HEK293 (cell line): ENCODE results near the gene PRKCE.

Source experiments
- CTCF ChIA-PET: fragments of 350-600 bp; formaldehyde crosslinking; extraction: SDS; loops from one replicate; lab custom pipeline; 2021; ENCODE audit warnings: antibody characterized with exemption; lab: Yijun Ruan, JAX
- POLR2A ChIA-PET: fragments of 300-600 bp; formaldehyde crosslinking; extraction: SDS; loops from one replicate; lab custom pipeline; 2020; ENCODE audit warnings: antibody characterized with exemption, inconsistent platforms; lab: Yijun Ruan, JAX
- H3K27ac ChIP-seq: fragments of 200-500 bp; sonication (Bioruptor generic); 2 replicates; pipeline ENCODE4 v1.5.1; 2014; ENCODE audit warnings: low read depth, low read length, control low read depth, inconsistent platforms; ENCODE audit errors: extremely low read depth
- H3K36me3 ChIP-seq, 2 experiments: fragments of 200-500 bp in 1 of 2; sonication (Bioruptor generic) in 1 of 2; 1 replicate in 1 of 2; 2 replicates in 1 of 2; pipeline ENCODE4 v1.5.1; 2014 to 2017; ENCODE audit warnings: inconsistent platforms in 2 of 2, low read length in 2 of 2; ENCODE audit not compliant: control insufficient read depth in 2 of 2, insufficient read depth in 1 of 2
- H3K4me1 ChIP-seq: fragments of 200-500 bp; sonication (Bioruptor generic); 2 replicates; pipeline ENCODE4 v1.5.1; 2014; ENCODE audit warnings: mild to moderate bottlenecking, low read length, inconsistent platforms; ENCODE audit not compliant: control insufficient read depth, insufficient read depth
- H3K4me3 ChIP-seq: 2 replicates; pipeline ENCODE4 v1.5.1; 2011; ENCODE audit warnings: low read depth, mild to moderate bottlenecking, control low read depth, low read length, moderate library complexity
- H3K9me3 ChIP-seq: fragments of 200-500 bp; sonication (Bioruptor generic); 2 replicates; pipeline ENCODE4 v1.5.1; 2014; ENCODE audit warnings: low read depth, low read length, inconsistent platforms; ENCODE audit not compliant: control insufficient read depth, insufficient read depth
- IKZF3 ChIP-seq: fragments of 450-650 bp; IDR thresholded peaks from 2 replicates; pipeline ENCODE4 v1.5.0; 2018; ENCODE audit warnings: missing biosample characterization, mild to moderate bottlenecking, missing genetic modification characterization, moderate library complexity
- SCRT1 ChIP-seq: fragments of 450-650 bp; formaldehyde crosslinking; IDR thresholded peaks from 2 replicates; pipeline ENCODE4 v1.5.1; 2016; ENCODE audit warnings: missing biosample characterization, missing genetic modification characterization, borderline replicate concordance
- WT1 ChIP-seq: fragments of 450-650 bp; formaldehyde crosslinking; IDR thresholded peaks from 2 replicates; pipeline ENCODE4 v1.5.1; 2016; ENCODE audit warnings: missing biosample characterization, missing genetic modification characterization
- ZBTB21 ChIP-seq: fragments of 450-650 bp; formaldehyde crosslinking; IDR thresholded peaks from 2 replicates; pipeline ENCODE4 v1.5.1; 2017; ENCODE audit warnings: missing biosample characterization, missing genetic modification characterization
- ZEB2 ChIP-seq: fragments of 450-650 bp; formaldehyde crosslinking; IDR thresholded peaks from 2 replicates; pipeline ENCODE4 v1.5.1; 2016; ENCODE audit warnings: missing biosample characterization, missing genetic modification characterization
- ZNF121 ChIP-seq: fragments of 450-650 bp; formaldehyde crosslinking; IDR thresholded peaks from 2 replicates; pipeline ENCODE4 v1.5.1; 2016; ENCODE audit warnings: missing biosample characterization, missing genetic modification characterization
- ZNF132 ChIP-seq: fragments of 450-650 bp; formaldehyde crosslinking; IDR thresholded peaks from 2 replicates; pipeline ENCODE4 v1.5.1; 2017; ENCODE audit warnings: missing biosample characterization, missing genetic modification characterization, borderline replicate concordance
- ZNF184 ChIP-seq: fragments of 450-650 bp; IDR thresholded peaks from 2 replicates; pipeline ENCODE4 v1.5.1; 2018; ENCODE audit warnings: missing biosample characterization, mild to moderate bottlenecking, missing genetic modification characterization
- ZNF24 ChIP-seq: fragments of 450-650 bp; formaldehyde crosslinking; IDR thresholded peaks from 2 replicates; pipeline ENCODE4 v1.5.1; 2016; ENCODE audit warnings: missing biosample characterization, missing genetic modification characterization
- ZNF248 ChIP-seq: fragments of 450-650 bp; formaldehyde crosslinking; IDR thresholded peaks from 2 replicates; pipeline ENCODE4 v1.5.1; 2017; ENCODE audit warnings: missing biosample characterization, missing genetic modification characterization
- ZNF26 ChIP-seq: fragments of 450-650 bp; formaldehyde crosslinking; IDR thresholded peaks from 2 replicates; pipeline ENCODE4 v1.5.1; 2016; ENCODE audit warnings: missing biosample characterization, missing genetic modification characterization
- ZNF324 ChIP-seq: fragments of 450-650 bp; formaldehyde crosslinking; IDR thresholded peaks from 2 replicates; pipeline ENCODE4 v1.5.1; 2016; ENCODE audit warnings: missing biosample characterization, missing genetic modification characterization
- ZNF394 ChIP-seq: fragments of 450-650 bp; formaldehyde crosslinking; IDR thresholded peaks from 2 replicates; pipeline ENCODE4 v1.5.1; 2016; ENCODE audit warnings: missing biosample characterization, missing genetic modification characterization, mild to moderate bottlenecking, moderate library complexity, borderline replicate concordance
- ZNF423 ChIP-seq: fragments of 450-650 bp; formaldehyde crosslinking; IDR thresholded peaks from 2 replicates; pipeline ENCODE4 v1.5.1; 2016; ENCODE audit warnings: missing biosample characterization, missing genetic modification characterization
- ZNF473 ChIP-seq: fragments of 450-650 bp; formaldehyde crosslinking; IDR thresholded peaks from 2 replicates; pipeline ENCODE4 v1.5.1; 2017; ENCODE audit warnings: missing biosample characterization, missing genetic modification characterization
- ZNF548 ChIP-seq: fragments of 450-650 bp; formaldehyde crosslinking; IDR thresholded peaks from 2 replicates; pipeline ENCODE4 v1.5.1; 2016; ENCODE audit warnings: missing biosample characterization, missing genetic modification characterization
- ZNF610 ChIP-seq: fragments of 450-650 bp; formaldehyde crosslinking; IDR thresholded peaks from 2 replicates; pipeline ENCODE4 v1.5.1; 2016; ENCODE audit warnings: missing biosample characterization, missing genetic modification characterization, borderline replicate concordance
- ZNF629 ChIP-seq: fragments of 450-650 bp; formaldehyde crosslinking; IDR thresholded peaks from 2 replicates; pipeline ENCODE4 v1.5.1; 2017; ENCODE audit warnings: missing biosample characterization, missing genetic modification characterization
- ZNF639 ChIP-seq: fragments of 450-650 bp; formaldehyde crosslinking; IDR thresholded peaks from 2 replicates; pipeline ENCODE4 v1.5.1; 2016; ENCODE audit warnings: missing biosample characterization, missing genetic modification characterization
- ZNF645 ChIP-seq: fragments of 450-650 bp; formaldehyde crosslinking; IDR thresholded peaks from 2 replicates; pipeline ENCODE4; 2016; ENCODE audit warnings: missing biosample characterization, missing genetic modification characterization
- ZNF654 ChIP-seq: fragments of 450-650 bp; formaldehyde crosslinking; IDR thresholded peaks from 2 replicates; pipeline ENCODE4 v1.5.1; 2016; ENCODE audit warnings: low read depth, missing biosample characterization, missing genetic modification characterization
- TF ChIP-seq, protein P1 (sequence below): fragments of 450-650 bp; formaldehyde crosslinking; IDR thresholded peaks from 2 replicates; pipeline ENCODE4 v1.5.1; 2016; ENCODE audit warnings: missing biosample characterization, missing genetic modification characterization
- TF ChIP-seq, protein P2 (sequence below): fragments of 450-650 bp; formaldehyde crosslinking; IDR thresholded peaks from 2 replicates; pipeline ENCODE4 v1.5.1; 2016; ENCODE audit warnings: missing biosample characterization, missing genetic modification characterization
- TF ChIP-seq, protein P3 (sequence below): fragments of 450-650 bp; formaldehyde crosslinking; IDR thresholded peaks from 2 replicates; pipeline ENCODE4 v1.5.1; 2017; ENCODE audit warnings: missing biosample characterization, missing genetic modification characterization

Gene PRKCE

DNA sequence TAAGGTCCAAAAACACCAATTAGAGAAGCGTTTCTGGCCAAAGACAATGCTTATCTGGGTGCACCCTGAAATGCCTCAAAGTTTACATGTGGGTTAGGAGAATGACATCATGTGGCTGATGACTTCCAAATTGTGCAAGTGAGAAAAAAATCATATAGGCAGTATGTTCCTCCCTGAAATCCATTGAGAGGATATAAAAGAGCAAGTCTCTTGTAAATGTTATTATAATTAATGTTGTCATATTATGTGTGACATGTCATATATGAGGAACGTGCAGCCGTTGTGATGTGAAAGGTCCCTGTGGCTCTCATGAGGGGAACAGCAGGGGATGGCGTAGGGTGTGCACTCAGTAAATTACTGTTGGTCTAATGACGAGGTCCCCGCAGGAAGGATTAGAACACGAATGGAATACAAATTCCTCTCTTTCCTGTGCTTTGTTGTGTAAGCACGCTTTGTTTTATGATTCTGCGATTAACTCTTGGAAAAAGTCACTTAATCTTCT lies 290.8 kb downstream of the PRKCE start (continued):
- TF ChIP-seq, protein P1, sequence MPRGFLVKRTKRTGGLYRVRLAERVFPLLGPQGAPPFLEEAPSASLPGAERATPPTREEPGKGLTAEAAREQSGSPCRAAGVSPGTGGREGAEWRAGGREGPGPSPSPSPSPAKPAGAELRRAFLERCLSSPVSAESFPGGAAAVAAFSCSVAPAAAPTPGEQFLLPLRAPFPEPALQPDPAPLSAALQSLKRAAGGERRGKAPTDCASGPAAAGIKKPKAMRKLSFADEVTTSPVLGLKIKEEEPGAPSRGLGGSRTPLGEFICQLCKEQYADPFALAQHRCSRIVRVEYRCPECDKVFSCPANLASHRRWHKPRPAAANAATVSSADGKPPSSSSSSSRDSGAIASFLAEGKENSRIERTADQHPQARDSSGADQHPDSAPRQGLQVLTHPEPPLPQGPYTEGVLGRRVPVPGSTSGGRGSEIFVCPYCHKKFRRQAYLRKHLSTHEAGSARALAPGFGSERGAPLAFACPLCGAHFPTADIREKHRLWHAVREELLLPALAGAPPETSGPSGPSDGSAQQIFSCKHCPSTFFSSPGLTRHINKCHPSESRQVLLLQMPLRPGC (tag by site-specific recombination), result peak; percentile 67; the same call in 1 of the 2 replicates
- no peak for TF ChIP-seq ZNF548 (tag by site-specific recombination)
- peak; percentile 64; the same call in 1 of the 2 replicates for TF ChIP-seq ZNF24 (tag by site-specific recombination)
- TF ChIP-seq ZNF473, result no peak
- TF ChIP-seq, protein P2, sequence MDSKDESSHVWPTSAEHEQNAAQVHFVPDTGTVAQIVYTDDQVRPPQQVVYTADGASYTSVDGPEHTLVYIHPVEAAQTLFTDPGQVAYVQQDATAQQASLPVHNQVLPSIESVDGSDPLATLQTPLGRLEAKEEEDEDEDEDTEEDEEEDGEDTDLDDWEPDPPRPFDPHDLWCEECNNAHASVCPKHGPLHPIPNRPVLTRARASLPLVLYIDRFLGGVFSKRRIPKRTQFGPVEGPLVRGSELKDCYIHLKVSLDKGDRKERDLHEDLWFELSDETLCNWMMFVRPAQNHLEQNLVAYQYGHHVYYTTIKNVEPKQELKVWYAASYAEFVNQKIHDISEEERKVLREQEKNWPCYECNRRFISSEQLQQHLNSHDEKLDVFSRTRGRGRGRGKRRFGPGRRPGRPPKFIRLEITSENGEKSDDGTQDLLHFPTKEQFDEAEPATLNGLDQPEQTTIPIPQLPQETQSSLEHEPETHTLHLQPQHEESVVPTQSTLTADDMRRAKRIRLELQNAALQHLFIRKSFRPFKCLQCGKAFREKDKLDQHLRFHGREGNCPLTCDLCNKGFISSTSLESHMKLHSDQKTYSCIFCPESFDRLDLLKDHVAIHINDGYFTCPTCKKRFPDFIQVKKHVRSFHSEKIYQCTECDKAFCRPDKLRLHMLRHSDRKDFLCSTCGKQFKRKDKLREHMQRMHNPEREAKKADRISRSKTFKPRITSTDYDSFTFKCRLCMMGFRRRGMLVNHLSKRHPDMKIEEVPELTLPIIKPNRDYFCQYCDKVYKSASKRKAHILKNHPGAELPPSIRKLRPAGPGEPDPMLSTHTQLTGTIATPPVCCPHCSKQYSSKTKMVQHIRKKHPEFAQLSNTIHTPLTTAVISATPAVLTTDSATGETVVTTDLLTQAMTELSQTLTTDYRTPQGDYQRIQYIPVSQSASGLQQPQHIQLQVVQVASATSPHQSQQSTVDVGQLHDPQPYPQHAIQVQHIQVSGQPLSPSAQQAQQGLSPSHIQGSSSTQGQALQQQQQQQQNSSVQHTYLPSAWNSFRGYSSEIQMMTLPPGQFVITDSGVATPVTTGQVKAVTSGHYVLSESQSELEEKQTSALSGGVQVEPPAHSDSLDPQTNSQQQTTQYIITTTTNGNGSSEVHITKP (tag by site-specific recombination), result no peak
- peak; percentile 82 for TF ChIP-seq ZEB2 (tag by site-specific recombination)
- 0 out of 2 replicates have a peak, but pooled peaks have one; percentile 24 for TF ChIP-seq SCRT1 (tag by site-specific recombination)
- no peak for TF ChIP-seq ZNF248 (tag by site-specific recombination)
- TF ChIP-seq ZNF423 (tag by site-specific recombination), result 0 out of 2 replicates have a peak, but pooled peaks have one; percentile 13
- TF ChIP-seq ZNF184 (tag by site-specific recombination), result 0 out of 2 replicates have a peak, but pooled peaks have one; percentile 35
- TF ChIP-seq ZNF654 (tag by site-specific recombination), result no peak
- TF ChIP-seq ZNF394, result peak; percentile 52; the same call in 1 of the 2 replicates
- peak; percentile 73 for TF ChIP-seq WT1 (tag by site-specific recombination)
- TF ChIP-seq ZBTB21 (tag by site-specific recombination), result peak; percentile 85
- peak; percentile 77; the same call in 1 of the 2 replicates for TF ChIP-seq IKZF3 (tag by site-specific recombination)
- TF ChIP-seq, protein P3, sequence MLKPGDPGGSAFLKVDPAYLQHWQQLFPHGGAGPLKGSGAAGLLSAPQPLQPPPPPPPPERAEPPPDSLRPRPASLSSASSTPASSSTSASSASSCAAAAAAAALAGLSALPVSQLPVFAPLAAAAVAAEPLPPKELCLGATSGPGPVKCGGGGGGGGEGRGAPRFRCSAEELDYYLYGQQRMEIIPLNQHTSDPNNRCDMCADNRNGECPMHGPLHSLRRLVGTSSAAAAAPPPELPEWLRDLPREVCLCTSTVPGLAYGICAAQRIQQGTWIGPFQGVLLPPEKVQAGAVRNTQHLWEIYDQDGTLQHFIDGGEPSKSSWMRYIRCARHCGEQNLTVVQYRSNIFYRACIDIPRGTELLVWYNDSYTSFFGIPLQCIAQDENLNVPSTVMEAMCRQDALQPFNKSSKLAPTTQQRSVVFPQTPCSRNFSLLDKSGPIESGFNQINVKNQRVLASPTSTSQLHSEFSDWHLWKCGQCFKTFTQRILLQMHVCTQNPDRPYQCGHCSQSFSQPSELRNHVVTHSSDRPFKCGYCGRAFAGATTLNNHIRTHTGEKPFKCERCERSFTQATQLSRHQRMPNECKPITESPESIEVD (tag by site-specific recombination), result peak; percentile 94
- TF ChIP-seq ZNF629 (tag by site-specific recombination), result peak; percentile 92
- peak; percentile 25; the same call in 1 of the 2 replicates for TF ChIP-seq ZNF324 (tag by site-specific recombination)

DNA sequence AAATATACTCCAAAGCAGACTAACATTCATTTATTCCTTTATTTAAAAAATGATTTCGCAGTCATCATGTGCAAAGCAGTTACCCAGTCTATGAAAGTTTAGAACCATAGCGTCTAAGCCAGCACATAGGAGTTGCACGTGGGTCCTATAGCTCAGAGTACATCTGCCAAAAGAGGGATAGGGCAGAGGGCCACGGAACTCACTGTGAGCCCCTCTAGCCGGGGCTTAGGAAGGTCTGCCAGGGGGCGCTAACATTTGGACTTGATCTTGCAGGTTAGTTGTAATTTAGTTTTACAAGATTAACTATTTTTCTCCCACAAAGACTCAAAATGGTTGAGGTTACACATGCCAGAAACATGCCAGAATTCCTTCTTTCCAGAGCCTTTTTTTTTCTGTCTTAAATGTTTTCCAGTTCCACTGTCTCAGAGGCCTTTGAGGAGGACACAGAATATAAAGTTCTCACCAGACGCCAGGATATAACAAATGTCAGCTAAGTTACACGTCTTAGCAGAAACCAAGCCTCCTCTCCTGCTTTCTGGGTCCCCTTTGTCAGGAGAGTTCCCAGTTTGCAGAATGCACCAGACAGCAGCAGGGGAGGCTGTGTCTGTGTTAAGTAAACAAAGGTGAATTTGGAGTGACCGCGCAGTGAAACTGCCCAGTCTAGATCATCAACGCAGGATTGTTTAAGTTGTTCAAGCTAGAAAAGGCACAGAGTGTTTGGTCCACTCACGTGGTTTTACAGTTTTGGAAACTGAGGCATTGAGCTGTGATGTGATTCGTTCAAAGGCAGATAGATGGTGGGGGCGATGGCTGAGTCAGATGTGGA lies 292.0 kb downstream of the PRKCE start:
- H3K27ac ChIP-seq, result no peak overlapping the region
- H3K36me3 ChIP-seq, result no peaks in the 10 kb centered on the region
- no peaks in the 10 kb centered on the region for H3K9me3 ChIP-seq
- ChIA-PET CTCF (interaction anchor here (0.5 kb wide), 1 partner anchor 33 kb away, joined by 3 read pairs; no protein-coding TSS in a partner anchor), POLR2A (no interaction called here)
- H3K4me1 ChIP-seq, result peaks cover 19% of the 10 kb centered on the region
- H3K4me3 ChIP-seq, result no peak overlapping the region
- TF ChIP-seq ZNF610 (tag by site-specific recombination) (no peak), ZNF639 (no peak), ZNF26 (no peak), ZNF132 (tag by site-specific recombination) (no peak), ZNF121 (tag by site-specific recombination) (no peak), ZNF645 (tag by site-specific recombination) (no peak), ZNF629 (tag by site-specific recombination) (no peak)
